GM12801 (cell line): ENCODE results near the gene ZNF384.

Source experiments
- TF ChIP-seq, protein P1 (sequence below): IDR thresholded peaks from one replicate; pipeline ENCODE4 v1.5.1; 2011; ENCODE audit warnings: control low read depth; ENCODE audit not compliant: insufficient read length; ENCODE audit errors: extremely low read depth

Gene ZNF384

DNA sequence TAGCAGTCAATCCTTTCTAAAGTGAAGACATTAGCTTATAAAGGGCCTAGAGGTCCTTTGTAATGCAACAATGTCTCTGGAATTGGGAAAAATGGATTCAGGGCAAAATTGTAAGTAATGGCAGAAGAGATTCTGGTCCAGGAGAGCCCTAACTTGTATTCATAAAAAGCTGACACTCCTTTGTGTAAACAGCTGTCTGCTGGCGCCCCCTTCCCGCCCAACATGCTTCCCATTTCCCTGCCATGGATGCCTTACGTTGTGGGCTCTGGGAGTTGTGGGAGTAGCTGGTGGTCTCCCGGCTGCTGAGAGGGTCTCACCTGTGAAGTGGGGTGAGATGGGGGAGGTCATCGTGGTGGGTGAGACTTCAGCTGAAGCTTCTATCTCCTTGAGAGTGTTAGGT is 44.3 kb downstream of the ZNF384 start:
- TF ChIP-seq, protein P1, sequence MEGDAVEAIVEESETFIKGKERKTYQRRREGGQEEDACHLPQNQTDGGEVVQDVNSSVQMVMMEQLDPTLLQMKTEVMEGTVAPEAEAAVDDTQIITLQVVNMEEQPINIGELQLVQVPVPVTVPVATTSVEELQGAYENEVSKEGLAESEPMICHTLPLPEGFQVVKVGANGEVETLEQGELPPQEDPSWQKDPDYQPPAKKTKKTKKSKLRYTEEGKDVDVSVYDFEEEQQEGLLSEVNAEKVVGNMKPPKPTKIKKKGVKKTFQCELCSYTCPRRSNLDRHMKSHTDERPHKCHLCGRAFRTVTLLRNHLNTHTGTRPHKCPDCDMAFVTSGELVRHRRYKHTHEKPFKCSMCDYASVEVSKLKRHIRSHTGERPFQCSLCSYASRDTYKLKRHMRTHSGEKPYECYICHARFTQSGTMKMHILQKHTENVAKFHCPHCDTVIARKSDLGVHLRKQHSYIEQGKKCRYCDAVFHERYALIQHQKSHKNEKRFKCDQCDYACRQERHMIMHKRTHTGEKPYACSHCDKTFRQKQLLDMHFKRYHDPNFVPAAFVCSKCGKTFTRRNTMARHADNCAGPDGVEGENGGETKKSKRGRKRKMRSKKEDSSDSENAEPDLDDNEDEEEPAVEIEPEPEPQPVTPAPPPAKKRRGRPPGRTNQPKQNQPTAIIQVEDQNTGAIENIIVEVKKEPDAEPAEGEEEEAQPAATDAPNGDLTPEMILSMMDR, result no peak

DNA sequence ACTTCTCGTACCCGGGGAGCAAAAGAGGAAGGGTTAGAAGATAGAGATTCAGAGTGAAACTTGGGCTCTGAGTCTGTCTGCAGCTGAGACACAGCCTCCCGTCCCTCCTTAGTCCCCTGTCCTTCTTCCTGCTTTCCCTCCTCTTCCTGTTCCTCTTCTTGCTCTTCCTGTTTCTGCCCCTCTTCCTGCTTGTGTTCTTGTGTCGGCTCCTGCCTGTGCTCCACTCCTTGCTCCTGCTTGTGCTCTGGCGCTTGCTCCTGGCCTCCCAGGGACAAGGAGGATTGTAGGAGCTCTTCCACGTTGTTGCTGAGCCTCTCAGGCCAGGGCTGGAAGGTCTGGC is 44.9 kb downstream of the ZNF384 start:
- TF ChIP-seq, protein P1, result no peak

DNA sequence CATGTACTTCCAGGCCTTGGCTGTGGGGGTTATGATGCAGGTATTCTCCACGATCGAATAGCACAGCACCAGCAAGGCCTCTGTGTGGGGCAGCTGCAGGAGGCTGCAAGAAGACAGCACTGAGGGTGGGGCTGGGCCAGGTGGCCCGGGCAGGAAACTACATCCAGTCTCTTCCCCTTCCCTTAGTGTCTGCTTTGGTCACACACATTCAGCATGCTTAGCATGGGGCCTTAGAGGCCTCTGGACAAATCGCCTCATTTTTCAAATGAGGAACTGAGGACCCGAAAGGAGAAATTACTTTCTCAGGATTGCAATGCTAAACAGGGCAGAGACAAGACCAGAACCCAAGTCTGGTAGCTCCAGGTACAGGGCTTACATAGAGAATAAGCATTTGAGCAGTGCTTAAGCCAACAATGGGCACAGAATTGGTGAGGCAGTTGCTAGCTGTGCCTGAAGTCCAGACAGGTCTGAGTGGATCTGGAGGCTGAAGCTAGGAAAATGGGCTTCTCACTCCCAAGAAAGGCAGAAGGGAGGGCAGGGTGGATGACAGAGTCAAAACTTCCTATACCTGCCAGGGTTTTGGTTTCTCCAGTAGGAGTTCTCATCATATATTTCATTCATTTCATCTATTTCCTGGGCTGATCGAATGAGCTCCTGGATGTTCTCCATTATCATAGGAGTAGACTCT is 45.5 kb downstream of the ZNF384 start:
- TF ChIP-seq, protein P1, result no peak

GRCh38 chr12:6641131-6641530 is 48.0 kb downstream of the ZNF384 start:
- TF ChIP-seq, protein P1, result no peak

- TF ChIP-seq, protein P1, result no peak
Measured at GRCh38 chr12:6640497-6640896, 48.7 kb downstream of the ZNF384 start.

DNA sequence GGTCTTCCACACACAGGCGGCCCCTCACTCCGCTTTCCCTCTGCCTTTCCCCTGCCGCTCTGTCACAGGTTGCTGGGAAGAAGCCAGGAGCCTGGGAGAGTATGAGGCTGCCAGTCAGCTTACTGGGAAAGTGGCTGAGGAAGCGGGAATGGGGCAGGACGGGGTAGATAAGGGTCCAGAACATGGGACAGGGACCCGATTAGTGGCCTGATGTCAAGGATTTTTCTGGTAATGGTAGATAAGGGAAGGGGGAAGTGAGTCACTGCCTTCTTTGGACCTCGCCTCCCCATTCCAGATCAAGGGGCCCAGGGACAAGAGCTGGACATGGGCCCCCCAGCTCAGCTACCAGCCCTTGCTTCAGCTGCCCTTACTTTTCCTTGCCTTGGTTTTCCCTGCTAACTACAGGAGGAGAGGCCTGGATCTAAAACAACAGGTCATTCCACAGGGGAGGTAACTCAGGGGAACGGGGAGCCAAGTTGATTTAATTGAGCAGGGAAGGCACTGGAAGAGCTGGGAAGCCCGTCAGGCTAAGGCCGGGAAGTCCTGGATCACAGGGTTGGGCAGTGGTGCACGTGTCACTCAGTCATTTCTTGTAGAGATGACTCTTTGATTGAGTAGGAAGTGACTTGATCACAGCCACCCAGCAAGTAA is 49.9 kb downstream of the ZNF384 start:
- TF ChIP-seq, protein P1, result no peak

- TF ChIP-seq, protein P1, result no peak
Measured at GRCh38 chr12:6638305-6638704, 50.9 kb downstream of the ZNF384 start.
